K562 (cell line): ENCODE data around the gene KATNB1. TPM values are rescaled to one million over a fixed set of nuclear protein-coding genes. Genes with fewer than 3 reads are reported as not detected.
A peak's percentile ranks its signal among the peaks of the same experiment; 100 is the strongest.

ENCODE experiments used
- ADNP ChIP-seq: fragments of 200-800 bp; sonication (Bioruptor generic); IDR thresholded peaks from 2 replicates; pipeline ENCODE4 v1.6.1; 2016; ENCODE audit warnings: missing genetic modification characterization, missing compliant biosample characterization
- BDP1 ChIP-seq: IDR thresholded peaks from 3 replicates; pipeline ENCODE4 v1.6.1; 2011; ENCODE audit not compliant: insufficient read length, insufficient read depth
- CBX5 ChIP-seq: IDR thresholded peaks from 2 replicates; pipeline ENCODE4 v1.6.1; 2014; ENCODE audit warnings: low read depth, borderline replicate concordance
- COPS2 ChIP-seq: fragments of 450-650 bp; conservative IDR thresholded peaks from 2 replicates; pipeline ENCODE4 v1.6.1; 2016; ENCODE audit warnings: mild to moderate bottlenecking, moderate library complexity
- JUNB ChIP-seq: fragments of 450-650 bp; formaldehyde crosslinking; conservative IDR thresholded peaks from 2 replicates; pipeline ENCODE4 v1.4.0; 2020; ENCODE audit warnings: mild to moderate bottlenecking
- MCM3 ChIP-seq: fragments of 450-650 bp; IDR thresholded peaks from 2 replicates; pipeline ENCODE4 v1.6.1; 2016
- NFE2 ChIP-seq: IDR thresholded peaks from 2 replicates; pipeline ENCODE4 v1.6.1; 2014; ENCODE audit warnings: antibody characterized with exemption, low read depth
- POLR2G ChIP-seq: fragments of 200-400 bp; formaldehyde crosslinking; IDR thresholded peaks from 2 replicates; pipeline ENCODE4 v1.6.1; 2017; ENCODE audit warnings: low read depth, mild to moderate bottlenecking, antibody characterized with exemption, low read length, moderate library complexity
- RCOR1 ChIP-seq, 2 experiments: IDR thresholded peaks; 2 replicates each; pipeline ENCODE4 v1.6.1; 2012; ENCODE audit warnings: low read depth in 2 of 2, low read length in 2 of 2, borderline replicate concordance in 1 of 2, improper control_type of control experiment in 1 of 2
- SIN3A ChIP-seq, 2 experiments: fragments of 150-350 bp in 1 of 2; IDR thresholded peaks; 2 replicates each; pipeline ENCODE4 v1.6.1; 2011 to 2016; ENCODE audit warnings: borderline replicate concordance in 2 of 2, low read depth in 2 of 2, low read length in 2 of 2, mild to moderate bottlenecking in 2 of 2, moderate library complexity in 2 of 2; ENCODE audit not compliant: control insufficient read depth in 1 of 2
- SMARCB1 ChIP-seq: IDR thresholded peaks from 2 replicates; pipeline ENCODE4 v1.6.1; 2011; ENCODE audit warnings: improper control_type of control experiment, low read depth; ENCODE audit not compliant: insufficient read length
- TBL1XR1 ChIP-seq, 2 experiments: IDR thresholded peaks; 2 replicates each; pipeline ENCODE4 v1.6.1; 2012; ENCODE audit warnings: improper control_type of control experiment in 2 of 2, low read length in 2 of 2, mild to moderate bottlenecking in 1 of 2
- TCF3 ChIP-seq: sonication (generic); formaldehyde crosslinking; IDR thresholded peaks from 2 replicates; pipeline ENCODE4 v1.4.0; 2020; ENCODE audit warnings: mild to moderate bottlenecking, missing genetic modification reagents
- XRCC5 ChIP-seq: fragments of 200-400 bp; formaldehyde crosslinking; IDR thresholded peaks from 2 replicates; pipeline ENCODE4 v1.6.1; 2017; ENCODE audit warnings: low read depth, mild to moderate bottlenecking, low read length
- ZNF668 ChIP-seq: fragments of 250-450 bp; sonication (Bioruptor Pico); IDR thresholded peaks from 2 replicates; pipeline ENCODE4 v1.8.0; 2022; ENCODE audit warnings: mild to moderate bottlenecking, inconsistent platforms
- ZNF766 ChIP-seq: fragments of 200-800 bp; sonication (Bioruptor generic); conservative IDR thresholded peaks from 2 replicates; pipeline ENCODE4 v1.6.1; 2016; ENCODE audit warnings: missing genetic modification characterization, missing compliant biosample characterization
- polyA plus RNA-seq, 8 experiments: library from polyadenylated mRNA; depleted of rRNA in 4 of 8; stranded (reverse) in 5 of 8; unstranded in 3 of 8; fragments of >200 nt; fragmentation: Nextera tagmentation in 2 of 8; fragmentation: Illumina TruSeq in 1 of 8; extraction: Ambion mirVana in 2 of 8; extraction: Trizol in 1 of 8; gene quantifications; 2 replicates each; pipeline versions ENCODE4 v1.2.1 to v1.2.3, GENCODE V29; 2011 to 2014; ENCODE audit warnings: inconsistent platforms in 1 of 8, missing spikeins in 1 of 8
- total RNA-seq, 7 experiments: library from RNA; depleted of rRNA in 6 of 7; stranded (reverse); fragments of >200 nt in 6 of 7; fragmentation: Illumina TruSeq in 2 of 7; extraction: Trizol in 2 of 7; gene quantifications; 2 replicates each; pipeline versions ENCODE4 v1.2.1 to v1.2.3, GENCODE V29; 2011 to 2021; ENCODE audit warnings: low replicate concordance in 1 of 7
- TF ChIP-seq, protein P1 (sequence below), 2 experiments: fragments of 250-450 bp in 1 of 2; fragments of 450-650 bp in 1 of 2; sonication (Bioruptor Pico) in 1 of 2; IDR thresholded peaks; 2 replicates each; pipeline versions ENCODE4 v1.6.1 to v1.8.0; 2016 to 2021; ENCODE audit warnings: mild to moderate bottlenecking in 2 of 2, moderate library complexity in 2 of 2, missing compliant biosample characterization in 1 of 2, missing genetic modification characterization in 1 of 2
- TF ChIP-seq, protein P2 (sequence below): fragments of 450-650 bp; formaldehyde crosslinking; IDR thresholded peaks from 2 replicates; pipeline ENCODE4 v1.4.0; 2020; ENCODE audit warnings: mild to moderate bottlenecking, moderate library complexity
- TF ChIP-seq, protein P3 (sequence below): sonication (generic); IDR thresholded peaks from 2 replicates; pipeline ENCODE4 v1.6.1; 2016
- TF ChIP-seq, protein P4 (sequence below): fragments of 250-450 bp; sonication (Bioruptor Pico); IDR thresholded peaks from 2 replicates; pipeline ENCODE4 v1.8.0; 2022; ENCODE audit warnings: inconsistent platforms, mild to moderate bottlenecking, moderate library complexity, borderline replicate concordance

Gene KATNB1
- total and polyA plus RNA-seq, 9 of the 15 experiments (the other 6 are each of a cell fraction or from before 2014, with no cell fraction given), result 1.2 to 52.6 (median 21.9) TPM

DNA sequence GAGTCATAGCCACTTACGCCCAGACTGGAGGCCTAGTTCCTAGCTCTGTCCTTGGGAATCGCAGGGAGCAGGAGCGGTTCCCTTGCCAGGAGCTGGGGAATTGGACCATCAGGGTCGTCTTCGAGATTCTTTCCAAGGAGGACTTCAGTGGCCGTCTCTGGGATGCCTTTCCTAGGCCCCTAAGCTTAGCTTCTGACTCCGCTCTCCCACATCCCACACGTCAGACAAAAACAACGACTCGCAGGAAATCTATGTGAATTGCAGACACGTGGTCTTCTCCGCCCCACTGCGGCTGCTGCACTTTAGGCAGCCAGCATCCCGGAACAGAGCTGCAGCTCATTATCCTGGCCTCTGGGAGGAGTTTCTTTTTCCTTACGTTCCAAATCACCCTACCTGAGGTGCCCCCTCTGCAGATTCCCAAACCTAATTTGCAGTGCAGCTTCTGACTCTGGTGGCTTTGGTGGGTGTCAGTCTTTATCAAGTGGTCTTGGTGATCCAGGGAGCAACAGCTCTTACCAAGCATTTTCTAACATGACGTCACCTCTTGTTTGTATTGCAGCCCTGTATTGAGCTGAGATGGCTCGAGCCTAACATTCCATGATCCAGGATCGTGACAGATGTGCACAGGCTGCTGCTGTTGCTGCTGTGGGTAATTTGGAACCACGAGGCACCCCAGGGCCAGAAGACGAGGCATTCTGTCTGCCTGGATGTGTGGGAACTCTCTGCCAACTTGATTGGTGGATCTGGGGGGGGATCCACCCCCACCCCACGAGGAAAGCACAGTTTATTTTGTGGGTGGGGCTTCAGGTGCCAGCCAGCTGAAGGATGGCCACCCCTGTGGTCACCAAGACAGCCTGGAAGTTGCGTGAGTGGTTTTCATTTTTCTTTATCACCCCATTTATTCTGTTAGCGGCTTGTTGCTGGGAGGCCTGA lies 1.1 kb downstream of the KATNB1 start (continued):
- TF ChIP-seq, protein P1, sequence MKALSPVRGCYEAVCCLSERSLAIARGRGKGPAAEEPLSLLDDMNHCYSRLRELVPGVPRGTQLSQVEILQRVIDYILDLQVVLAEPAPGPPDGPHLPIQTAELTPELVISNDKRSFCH (CRISPR knock-in tag; IDR thresholded peaks at IDR 0.05), result no peak
- TF ChIP-seq, protein P1 (tag; IDR thresholded peaks at IDR 0.05), result no peak
- TF ChIP-seq, protein P2, sequence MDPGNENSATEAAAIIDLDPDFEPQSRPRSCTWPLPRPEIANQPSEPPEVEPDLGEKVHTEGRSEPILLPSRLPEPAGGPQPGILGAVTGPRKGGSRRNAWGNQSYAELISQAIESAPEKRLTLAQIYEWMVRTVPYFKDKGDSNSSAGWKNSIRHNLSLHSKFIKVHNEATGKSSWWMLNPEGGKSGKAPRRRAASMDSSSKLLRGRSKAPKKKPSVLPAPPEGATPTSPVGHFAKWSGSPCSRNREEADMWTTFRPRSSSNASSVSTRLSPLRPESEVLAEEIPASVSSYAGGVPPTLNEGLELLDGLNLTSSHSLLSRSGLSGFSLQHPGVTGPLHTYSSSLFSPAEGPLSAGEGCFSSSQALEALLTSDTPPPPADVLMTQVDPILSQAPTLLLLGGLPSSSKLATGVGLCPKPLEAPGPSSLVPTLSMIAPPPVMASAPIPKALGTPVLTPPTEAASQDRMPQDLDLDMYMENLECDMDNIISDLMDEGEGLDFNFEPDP, result no peak
- TF ChIP-seq COPS2, result no peak
- TF ChIP-seq NFE2, result no peak
- no peak for TF ChIP-seq SMARCB1
- TF ChIP-seq, protein P3, sequence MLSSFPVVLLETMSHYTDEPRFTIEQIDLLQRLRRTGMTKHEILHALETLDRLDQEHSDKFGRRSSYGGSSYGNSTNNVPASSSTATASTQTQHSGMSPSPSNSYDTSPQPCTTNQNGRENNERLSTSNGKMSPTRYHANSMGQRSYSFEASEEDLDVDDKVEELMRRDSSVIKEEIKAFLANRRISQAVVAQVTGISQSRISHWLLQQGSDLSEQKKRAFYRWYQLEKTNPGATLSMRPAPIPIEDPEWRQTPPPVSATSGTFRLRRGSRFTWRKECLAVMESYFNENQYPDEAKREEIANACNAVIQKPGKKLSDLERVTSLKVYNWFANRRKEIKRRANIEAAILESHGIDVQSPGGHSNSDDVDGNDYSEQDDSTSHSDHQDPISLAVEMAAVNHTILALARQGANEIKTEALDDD, result no peak
- peak in 1 of 2 experiments; percentile 76; a peak in 1 of 4 replicates for TF ChIP-seq SIN3A (IDR thresholded peaks at IDR 0.05; ENCODE audit: borderline replicate concordance in 2 of 2, control insufficient read depth in 1 of 2, low read depth in 2 of 2, low read length in 2 of 2)
- TF ChIP-seq MCM3, result no peak
- no peak for TF ChIP-seq ADNP (tag)
- TF ChIP-seq RCOR1 (IDR thresholded peaks at IDR 0.05; ENCODE audit: borderline replicate concordance in 1 of 2, low read depth in 2 of 2, low read length in 2 of 2), result no peak; a peak in 1 of 4 replicates
- TF ChIP-seq CBX5, result no peak
- no peak for TF ChIP-seq BDP1
- peak; percentile 74 for TF ChIP-seq JUNB (CRISPR knock-in tag)
- no peak for TF ChIP-seq POLR2G
- TF ChIP-seq, protein P4, sequence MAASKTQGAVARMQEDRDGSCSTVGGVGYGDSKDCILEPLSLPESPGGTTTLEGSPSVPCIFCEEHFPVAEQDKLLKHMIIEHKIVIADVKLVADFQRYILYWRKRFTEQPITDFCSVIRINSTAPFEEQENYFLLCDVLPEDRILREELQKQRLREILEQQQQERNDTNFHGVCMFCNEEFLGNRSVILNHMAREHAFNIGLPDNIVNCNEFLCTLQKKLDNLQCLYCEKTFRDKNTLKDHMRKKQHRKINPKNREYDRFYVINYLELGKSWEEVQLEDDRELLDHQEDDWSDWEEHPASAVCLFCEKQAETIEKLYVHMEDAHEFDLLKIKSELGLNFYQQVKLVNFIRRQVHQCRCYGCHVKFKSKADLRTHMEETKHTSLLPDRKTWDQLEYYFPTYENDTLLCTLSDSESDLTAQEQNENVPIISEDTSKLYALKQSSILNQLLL (CRISPR knock-in tag), result no peak
- TF ChIP-seq TCF3, result no peak
- TF ChIP-seq TBL1XR1 (IDR thresholded peaks at IDR 0.05; ENCODE audit: low read length in 2 of 2), result no peak
- peak; percentile 39; the same call in 1 of the 2 replicates for TF ChIP-seq ZNF766 (CRISPR knock-in tag)
- TF ChIP-seq XRCC5, result no peak
- no peak for TF ChIP-seq ZNF668
